Keratinocyte (primary cell): ENCODE data around the gene ALK.

Experiments used
- EZH2 ChIP-seq: IDR thresholded peaks from one replicate; pipeline ENCODE4 v1.6.1; 2012; ENCODE audit warnings: inconsistent platforms, mild to moderate bottlenecking, low read length, moderate library complexity
- TF ChIP-seq, protein P1 (sequence below), 3 experiments: IDR thresholded peaks in 1 of 3; conservative IDR thresholded peaks in 1 of 3; optimal IDR thresholded peaks in 1 of 3; 2 replicates in 2 of 3; 3 replicates in 1 of 3; pipeline versions ENCODE3 to v1.5.1; 2011; ENCODE audit warnings: low read length in 3 of 3, mild to moderate bottlenecking in 3 of 3, moderate library complexity in 2 of 3, control low read depth in 1 of 3, inconsistent platforms in 1 of 3; ENCODE audit not compliant: insufficient read depth in 2 of 3; ENCODE audit errors: extremely low read depth in 1 of 3

DNA sequence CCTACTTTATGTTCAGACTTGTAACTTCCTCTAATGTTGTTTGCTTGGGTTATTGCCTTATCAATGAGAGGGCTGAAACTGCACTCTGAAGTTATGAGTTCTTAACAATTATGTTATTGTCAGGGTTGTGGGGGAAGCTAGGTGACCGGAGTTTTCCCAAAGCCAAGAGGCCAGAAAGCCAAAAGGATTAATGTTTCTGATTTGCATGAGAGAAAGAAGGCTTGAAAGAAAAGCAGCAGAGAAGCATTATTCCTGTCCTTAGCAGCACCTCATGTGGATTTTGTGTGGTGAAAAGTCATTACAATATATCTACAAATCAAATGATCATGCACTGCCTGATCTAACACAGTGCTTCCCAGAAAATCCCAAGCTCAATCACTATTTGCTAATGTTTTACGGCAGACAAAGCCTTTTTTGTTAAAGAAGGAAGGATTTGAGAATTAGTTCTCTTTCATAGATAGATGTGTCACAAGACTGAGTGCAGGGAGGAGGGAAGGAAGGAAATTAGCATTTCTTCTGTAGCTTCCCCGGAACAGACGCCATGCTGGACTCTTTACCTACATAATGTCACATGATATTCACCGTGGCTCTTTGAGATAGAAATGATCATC is 203.2 kb downstream of the ALK start:
- TF ChIP-seq, protein P1, sequence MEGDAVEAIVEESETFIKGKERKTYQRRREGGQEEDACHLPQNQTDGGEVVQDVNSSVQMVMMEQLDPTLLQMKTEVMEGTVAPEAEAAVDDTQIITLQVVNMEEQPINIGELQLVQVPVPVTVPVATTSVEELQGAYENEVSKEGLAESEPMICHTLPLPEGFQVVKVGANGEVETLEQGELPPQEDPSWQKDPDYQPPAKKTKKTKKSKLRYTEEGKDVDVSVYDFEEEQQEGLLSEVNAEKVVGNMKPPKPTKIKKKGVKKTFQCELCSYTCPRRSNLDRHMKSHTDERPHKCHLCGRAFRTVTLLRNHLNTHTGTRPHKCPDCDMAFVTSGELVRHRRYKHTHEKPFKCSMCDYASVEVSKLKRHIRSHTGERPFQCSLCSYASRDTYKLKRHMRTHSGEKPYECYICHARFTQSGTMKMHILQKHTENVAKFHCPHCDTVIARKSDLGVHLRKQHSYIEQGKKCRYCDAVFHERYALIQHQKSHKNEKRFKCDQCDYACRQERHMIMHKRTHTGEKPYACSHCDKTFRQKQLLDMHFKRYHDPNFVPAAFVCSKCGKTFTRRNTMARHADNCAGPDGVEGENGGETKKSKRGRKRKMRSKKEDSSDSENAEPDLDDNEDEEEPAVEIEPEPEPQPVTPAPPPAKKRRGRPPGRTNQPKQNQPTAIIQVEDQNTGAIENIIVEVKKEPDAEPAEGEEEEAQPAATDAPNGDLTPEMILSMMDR (optimal IDR thresholded peaks at IDR 0.05 in 1 of 3, IDR thresholded peaks at IDR 0.05 in 1 of 3, conservative IDR thresholded peaks at IDR 0.05 in 1 of 3; ENCODE audit: extremely low read depth in 1 of 3, insufficient read depth in 2 of 3, low read length in 3 of 3) = no peak
- no peak for TF ChIP-seq EZH2
